ENCODE data around the gene MAFG.

GRCh38 chr17:81934098-81934757, 6.7 kb upstream of the MAFG start:
- no peak for TF ChIP-seq POLR2A (IDR thresholded peaks at IDR 0.05)
- TF ChIP-seq, protein P1, sequence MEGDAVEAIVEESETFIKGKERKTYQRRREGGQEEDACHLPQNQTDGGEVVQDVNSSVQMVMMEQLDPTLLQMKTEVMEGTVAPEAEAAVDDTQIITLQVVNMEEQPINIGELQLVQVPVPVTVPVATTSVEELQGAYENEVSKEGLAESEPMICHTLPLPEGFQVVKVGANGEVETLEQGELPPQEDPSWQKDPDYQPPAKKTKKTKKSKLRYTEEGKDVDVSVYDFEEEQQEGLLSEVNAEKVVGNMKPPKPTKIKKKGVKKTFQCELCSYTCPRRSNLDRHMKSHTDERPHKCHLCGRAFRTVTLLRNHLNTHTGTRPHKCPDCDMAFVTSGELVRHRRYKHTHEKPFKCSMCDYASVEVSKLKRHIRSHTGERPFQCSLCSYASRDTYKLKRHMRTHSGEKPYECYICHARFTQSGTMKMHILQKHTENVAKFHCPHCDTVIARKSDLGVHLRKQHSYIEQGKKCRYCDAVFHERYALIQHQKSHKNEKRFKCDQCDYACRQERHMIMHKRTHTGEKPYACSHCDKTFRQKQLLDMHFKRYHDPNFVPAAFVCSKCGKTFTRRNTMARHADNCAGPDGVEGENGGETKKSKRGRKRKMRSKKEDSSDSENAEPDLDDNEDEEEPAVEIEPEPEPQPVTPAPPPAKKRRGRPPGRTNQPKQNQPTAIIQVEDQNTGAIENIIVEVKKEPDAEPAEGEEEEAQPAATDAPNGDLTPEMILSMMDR (IDR thresholded peaks at IDR 0.05): no peak

Measured in adrenal gland (tissue), 5 donors.